ENCODE measurements around the gene LRRC72. TPM values are rescaled to one million over a fixed set of nuclear protein-coding genes. Genes with fewer than 3 reads are reported as not detected.

LRRC72 gene
- total RNA-seq, 2 donors from 2014 or later: not detected

- Histone ChIP-seq H3K27me3 (no peaks in the 10 kb centered on the region), H3K27ac (no peak overlapping the region), H3K9me3 (no peaks in the 10 kb centered on the region), H3K4me1 (no peaks in the 10 kb centered on the region), H3K36me3 (replicated peaks in 1 of 2; ENCODE audit: insufficient read depth in 1 of 2, low read depth in 2 of 2) (peaks cover 0 to 5% of the 10 kb centered on the region in 2 donors), H3K4me3 (no peak overlapping the region)
- DNase-seq (no peak), ATAC-seq (no peak)
- WGBS, 2 donors: 43 to 68% methylated on average over 2 of the region's 2 CpGs
- TF ChIP-seq POLR2A (IDR thresholded peaks at IDR 0.05) (no peak), CTCF (IDR thresholded peaks at IDR 0.05) (no peak)
- intact Hi-C loops (cut with DNase I): no loop called here
Observed at GRCh38 chr7:16626388-16626787, 99.8 kb downstream of the LRRC72 start.

- Histone ChIP-seq H3K9me3 (no peaks in the 10 kb centered on the region), H3K4me1 (no peaks in the 10 kb centered on the region), H3K36me3 (replicated peaks in 1 of 2; ENCODE audit: insufficient read depth in 1 of 2, low read depth in 2 of 2) (peaks cover 0 to 5% of the 10 kb centered on the region in 2 donors), H3K4me3 (no peak overlapping the region), H3K27me3 (no peaks in the 10 kb centered on the region), H3K27ac (no peak overlapping the region)
- ATAC-seq (no peak), DNase-seq (no peak)
- intact Hi-C loops (cut with DNase I): no loop called here
- no peak for TF ChIP-seq CTCF (IDR thresholded peaks at IDR 0.05)
- no peak for TF ChIP-seq POLR2A (IDR thresholded peaks at IDR 0.05)
- 75 to 80% methylated on average over 2 of the region's 2 CpGs for WGBS, 2 donors
Observed at GRCh38 chr7:16627236-16627635, 100.6 kb downstream of the LRRC72 start.

GRCh38 chr7:16630654-16631053 is 104.0 kb downstream of the LRRC72 start:
- no peak overlapping the region for H3K27ac ChIP-seq
- ATAC-seq: no peak
- TF ChIP-seq CTCF (IDR thresholded peaks at IDR 0.05) (no peak), POLR2A (IDR thresholded peaks at IDR 0.05) (no peak)
- WGBS, 2 donors: 90 to 97% methylated on average over 1 of the region's 1 CpG
- no peaks in the 10 kb centered on the region for H3K36me3 ChIP-seq (replicated peaks in 1 of 2; ENCODE audit: insufficient read depth in 1 of 2, low read depth in 2 of 2)
- intact Hi-C loops (cut with DNase I): no loop called here
- no peak overlapping the region for H3K4me3 ChIP-seq
- no peaks in the 10 kb centered on the region for H3K9me3 ChIP-seq
- no peak for DNase-seq
- H3K27me3 ChIP-seq: no peaks in the 10 kb centered on the region
- no peaks in the 10 kb centered on the region for H3K4me1 ChIP-seq

Other genes with a start within 250 kb of the LRRC72 start
- 1 to 10 TPM in 1 of 2 donors, under 1 TPM in 1; 0.66 to 1.0 TPM for gene CRPPA, start 105.3 kb upstream of the LRRC72 start, total RNA-seq
- not detected for gene SOSTDC1, start 61.1 kb upstream of the LRRC72 start, total RNA-seq
- 10 to 100 TPM in 1 of 2 donors, 1 to 10 TPM in 1; 8.6 to 12.5 TPM for gene ANKMY2, start 118.9 kb downstream of the LRRC72 start, total RNA-seq
- 10 to 100 TPM; 27.0 to 41.5 TPM for gene BZW2, start 119.4 kb downstream of the LRRC72 start, total RNA-seq
- 10 to 100 TPM; 24.7 to 50.8 TPM for gene TSPAN13, start 226.9 kb downstream of the LRRC72 start, total RNA-seq